GM21529 (cell line): ENCODE results near the gene TRIP4.

Experiments used
- ATAC-seq: cut with Tn5 transposase; IDR thresholded peaks from one replicate; pipeline ENCODE4 v1.9.1; 2021; ENCODE audit not compliant: unreplicated experiment

TRIP4 gene

GRCh38 chr15:64444836-64445235 is 57.2 kb downstream of the TRIP4 start:
- ATAC-seq: no peak

- ATAC-seq: no peak
Measured at GRCh38 chr15:64447536-64448315, 60.1 kb downstream of the TRIP4 start.

GRCh38 chr15:64452988-64453688 is 65.5 kb downstream of the TRIP4 start:
- no peak for ATAC-seq

- ATAC-seq: no peak
Measured at GRCh38 chr15:64453689-64454037, 66.0 kb downstream of the TRIP4 start.

- no peak for ATAC-seq
Measured at GRCh38 chr15:64454282-64454681, 66.6 kb downstream of the TRIP4 start.

- no peak for ATAC-seq
Measured at GRCh38 chr15:64455961-64456371, 68.3 kb downstream of the TRIP4 start.

- ATAC-seq: no peak
Measured at GRCh38 chr15:64456634-64457108, 69.0 kb downstream of the TRIP4 start.

GRCh38 chr15:64459066-64459781 is 71.6 kb downstream of the TRIP4 start:
- ATAC-seq: no peak

- ATAC-seq: peak; percentile 61
Measured at GRCh38 chr15:64460206-64460723, 72.6 kb downstream of the TRIP4 start, which contains the start of gene ZNF609. ZNF609 (plus strand) TSS chr15:64460578; CDS start chr15:64499420, 38,842 bp downstream.

GRCh38 chr15:64460724-64461720 is 73.4 kb downstream of the TRIP4 start:
- peak; percentile 42 for ATAC-seq

- ATAC-seq: peak; percentile 2
Measured at GRCh38 chr15:64461721-64462162, 74.1 kb downstream of the TRIP4 start.

GRCh38 chr15:64462492-64462891 is 74.9 kb downstream of the TRIP4 start:
- ATAC-seq: no peak

- no peak for ATAC-seq
Measured at GRCh38 chr15:64464276-64465005, 76.8 kb downstream of the TRIP4 start.

- no peak for ATAC-seq
Measured at GRCh38 chr15:64466408-64467141, 78.9 kb downstream of the TRIP4 start.

- ATAC-seq: no peak
Measured at GRCh38 chr15:64472161-64472560, 84.5 kb downstream of the TRIP4 start.

- ATAC-seq: no peak
Measured at GRCh38 chr15:64474846-64475245, 87.2 kb downstream of the TRIP4 start.

- ATAC-seq: no peak
Measured at GRCh38 chr15:64476550-64476949, 88.9 kb downstream of the TRIP4 start.

GRCh38 chr15:64478863-64479262 is 91.2 kb downstream of the TRIP4 start:
- ATAC-seq: no peak

GRCh38 chr15:64480891-64481290 is 93.3 kb downstream of the TRIP4 start:
- no peak for ATAC-seq
